ENCODE measurements around the gene MYCBP.

Gene MYCBP

GRCh38 chr1:38892976-38893375 is 19.8 kb upstream of the MYCBP start:
- Histone ChIP-seq H3K27me3 (ENCODE audit: control insufficient read depth, insufficient read depth, low read length) (no peaks in the 10 kb centered on the region), H3K9me3 (ENCODE audit: control insufficient read depth, low read length) (no peaks in the 10 kb centered on the region), H3K4me1 (ENCODE audit: control insufficient read depth, insufficient read depth, low read length) (no peaks in the 10 kb centered on the region), H3K4me3 (ENCODE audit: low read length) (no peak overlapping the region), H3K9ac (ENCODE audit: low read length) (no peak overlapping the region), H3K36me3 (ENCODE audit: control insufficient read depth, insufficient read depth, low read length) (no peaks in the 10 kb centered on the region)

- Histone ChIP-seq H3K9me3 (ENCODE audit: control insufficient read depth, low read length) (no peaks in the 10 kb centered on the region), H3K9ac (ENCODE audit: low read length) (no peak overlapping the region), H3K27me3 (ENCODE audit: control insufficient read depth, insufficient read depth, low read length) (no peaks in the 10 kb centered on the region), H3K36me3 (ENCODE audit: control insufficient read depth, insufficient read depth, low read length) (no peaks in the 10 kb centered on the region), H3K4me3 (ENCODE audit: low read length) (no peak overlapping the region), H3K4me1 (ENCODE audit: control insufficient read depth, insufficient read depth, low read length) (no peaks in the 10 kb centered on the region)
These were observed 18.6 kb upstream of the MYCBP start for GRCh38 chr1:38891753-38892152.

- H3K9ac ChIP-seq (ENCODE audit: low read length): no peak overlapping the region
- no peaks in the 10 kb centered on the region for H3K27me3 ChIP-seq (ENCODE audit: control insufficient read depth, insufficient read depth, low read length)
- no peaks in the 10 kb centered on the region for H3K36me3 ChIP-seq (ENCODE audit: control insufficient read depth, insufficient read depth, low read length)
- no peaks in the 10 kb centered on the region for H3K4me1 ChIP-seq (ENCODE audit: control insufficient read depth, insufficient read depth, low read length)
- H3K4me3 ChIP-seq (ENCODE audit: low read length): no peak overlapping the region
- no peaks in the 10 kb centered on the region for H3K9me3 ChIP-seq (ENCODE audit: control insufficient read depth, low read length)
These were observed 16.4 kb upstream of the MYCBP start for GRCh38 chr1:38889589-38889988.

- H3K36me3 ChIP-seq (ENCODE audit: control insufficient read depth, insufficient read depth, low read length): no peaks in the 10 kb centered on the region
- no peak overlapping the region for H3K9ac ChIP-seq (ENCODE audit: low read length)
- no peak overlapping the region for H3K4me3 ChIP-seq (ENCODE audit: low read length)
- no peaks in the 10 kb centered on the region for H3K4me1 ChIP-seq (ENCODE audit: control insufficient read depth, insufficient read depth, low read length)
- no peaks in the 10 kb centered on the region for H3K9me3 ChIP-seq (ENCODE audit: control insufficient read depth, low read length)
- no peaks in the 10 kb centered on the region for H3K27me3 ChIP-seq (ENCODE audit: control insufficient read depth, insufficient read depth, low read length)
These were observed 15.5 kb upstream of the MYCBP start for GRCh38 chr1:38888423-38889333.

- no peaks in the 10 kb centered on the region for H3K27me3 ChIP-seq (ENCODE audit: control insufficient read depth, insufficient read depth, low read length)
- no peak overlapping the region for H3K9ac ChIP-seq (ENCODE audit: low read length)
- H3K4me3 ChIP-seq (ENCODE audit: low read length): no peak overlapping the region
- no peaks in the 10 kb centered on the region for H3K9me3 ChIP-seq (ENCODE audit: control insufficient read depth, low read length)
- H3K4me1 ChIP-seq (ENCODE audit: control insufficient read depth, insufficient read depth, low read length): no peaks in the 10 kb centered on the region
- no peaks in the 10 kb centered on the region for H3K36me3 ChIP-seq (ENCODE audit: control insufficient read depth, insufficient read depth, low read length)
These were observed 11.9 kb upstream of the MYCBP start for GRCh38 chr1:38885092-38885491.

GRCh38 chr1:38881487-38881886 is 8.3 kb upstream of the MYCBP start, which contains the start of gene GJA9:
TSS of gene GJA9 (minus strand) at chr1:38881587. CDS start at chr1:38876098, 5,489 bp downstream.
- Histone ChIP-seq H3K4me1 (ENCODE audit: control insufficient read depth, insufficient read depth, low read length) (no peaks in the 10 kb centered on the region), H3K9me3 (ENCODE audit: control insufficient read depth, low read length) (no peaks in the 10 kb centered on the region), H3K36me3 (ENCODE audit: control insufficient read depth, insufficient read depth, low read length) (no peaks in the 10 kb centered on the region), H3K9ac (ENCODE audit: low read length) (no peak within 1 kb of the TSS), H3K27me3 (ENCODE audit: control insufficient read depth, insufficient read depth, low read length) (no peaks in the 10 kb centered on the region), H3K4me3 (ENCODE audit: low read length) (no peak within 1 kb of the TSS)

- H3K27me3 ChIP-seq (ENCODE audit: control insufficient read depth, insufficient read depth, low read length): no peaks in the 10 kb centered on the region
- no peaks in the 10 kb centered on the region for H3K9me3 ChIP-seq (ENCODE audit: control insufficient read depth, low read length)
- no peak overlapping the region for H3K9ac ChIP-seq (ENCODE audit: low read length)
- no peaks in the 10 kb centered on the region for H3K4me1 ChIP-seq (ENCODE audit: control insufficient read depth, insufficient read depth, low read length)
- no peak overlapping the region for H3K4me3 ChIP-seq (ENCODE audit: low read length)
- no peaks in the 10 kb centered on the region for H3K36me3 ChIP-seq (ENCODE audit: control insufficient read depth, insufficient read depth, low read length)
These were observed 2.7 kb upstream of the MYCBP start for GRCh38 chr1:38875811-38876210.

- H3K4me1 ChIP-seq (ENCODE audit: control insufficient read depth, insufficient read depth, low read length): no peaks in the 10 kb centered on the region
- H3K9ac ChIP-seq (ENCODE audit: low read length): peak overlapping the region; percentile 70
- H3K4me3 ChIP-seq (ENCODE audit: low read length): peak overlapping the region; percentile 62
- no peaks in the 10 kb centered on the region for H3K36me3 ChIP-seq (ENCODE audit: control insufficient read depth, insufficient read depth, low read length)
- H3K27me3 ChIP-seq (ENCODE audit: control insufficient read depth, insufficient read depth, low read length): no peaks in the 10 kb centered on the region
- no peaks in the 10 kb centered on the region for H3K9me3 ChIP-seq (ENCODE audit: control insufficient read depth, low read length)
These were observed 634 bp downstream of the MYCBP start for GRCh38 chr1:38872401-38873026.

GRCh38 chr1:38870996-38871395 is 2.2 kb downstream of the MYCBP start:
- no peaks in the 10 kb centered on the region for H3K9me3 ChIP-seq (ENCODE audit: control insufficient read depth, low read length)
- no peaks in the 10 kb centered on the region for H3K27me3 ChIP-seq (ENCODE audit: control insufficient read depth, insufficient read depth, low read length)
- H3K4me3 ChIP-seq (ENCODE audit: low read length): no peak overlapping the region
- H3K4me1 ChIP-seq (ENCODE audit: control insufficient read depth, insufficient read depth, low read length): no peaks in the 10 kb centered on the region
- H3K9ac ChIP-seq (ENCODE audit: low read length): no peak overlapping the region
- H3K36me3 ChIP-seq (ENCODE audit: control insufficient read depth, insufficient read depth, low read length): no peaks in the 10 kb centered on the region

GRCh38 chr1:38867208-38867607 is 5.9 kb downstream of the MYCBP start:
- H3K36me3 ChIP-seq (ENCODE audit: control insufficient read depth, insufficient read depth, low read length): no peaks in the 10 kb centered on the region
- no peaks in the 10 kb centered on the region for H3K27me3 ChIP-seq (ENCODE audit: control insufficient read depth, insufficient read depth, low read length)
- no peaks in the 10 kb centered on the region for H3K9me3 ChIP-seq (ENCODE audit: control insufficient read depth, low read length)
- H3K4me1 ChIP-seq (ENCODE audit: control insufficient read depth, insufficient read depth, low read length): no peaks in the 10 kb centered on the region
- no peak overlapping the region for H3K4me3 ChIP-seq (ENCODE audit: low read length)
- no peak overlapping the region for H3K9ac ChIP-seq (ENCODE audit: low read length)

- no peaks in the 10 kb centered on the region for H3K36me3 ChIP-seq (ENCODE audit: control insufficient read depth, insufficient read depth, low read length)
- H3K4me3 ChIP-seq (ENCODE audit: low read length): no peak overlapping the region
- H3K9me3 ChIP-seq (ENCODE audit: control insufficient read depth, low read length): no peaks in the 10 kb centered on the region
- no peak overlapping the region for H3K9ac ChIP-seq (ENCODE audit: low read length)
- H3K27me3 ChIP-seq (ENCODE audit: control insufficient read depth, insufficient read depth, low read length): no peaks in the 10 kb centered on the region
- peaks cover 4% of the 10 kb centered on the region for H3K4me1 ChIP-seq (ENCODE audit: control insufficient read depth, insufficient read depth, low read length)
These were observed 7.9 kb downstream of the MYCBP start for GRCh38 chr1:38865112-38865715.

GRCh38 chr1:38860454-38860795 is 12.7 kb downstream of the MYCBP start:
- H3K4me1 ChIP-seq (ENCODE audit: control insufficient read depth, insufficient read depth, low read length): peaks cover 13% of the 10 kb centered on the region
- no peaks in the 10 kb centered on the region for H3K27me3 ChIP-seq (ENCODE audit: control insufficient read depth, insufficient read depth, low read length)

More at GRCh38 chr1:38860454-38860795, 12.7 kb downstream of the MYCBP start:
- Histone ChIP-seq H3K36me3 (ENCODE audit: control insufficient read depth, insufficient read depth, low read length) (no peaks in the 10 kb centered on the region), H3K9ac (ENCODE audit: low read length) (peak overlapping the region; percentile 77), H3K9me3 (ENCODE audit: control insufficient read depth, low read length) (no peaks in the 10 kb centered on the region), H3K4me3 (ENCODE audit: low read length) (peak overlapping the region; percentile 86)

Data from mucosa of stomach (tissue), 1 donor.